ENCODE measurements around the gene ADAP1.

Gene ADAP1

DNA sequence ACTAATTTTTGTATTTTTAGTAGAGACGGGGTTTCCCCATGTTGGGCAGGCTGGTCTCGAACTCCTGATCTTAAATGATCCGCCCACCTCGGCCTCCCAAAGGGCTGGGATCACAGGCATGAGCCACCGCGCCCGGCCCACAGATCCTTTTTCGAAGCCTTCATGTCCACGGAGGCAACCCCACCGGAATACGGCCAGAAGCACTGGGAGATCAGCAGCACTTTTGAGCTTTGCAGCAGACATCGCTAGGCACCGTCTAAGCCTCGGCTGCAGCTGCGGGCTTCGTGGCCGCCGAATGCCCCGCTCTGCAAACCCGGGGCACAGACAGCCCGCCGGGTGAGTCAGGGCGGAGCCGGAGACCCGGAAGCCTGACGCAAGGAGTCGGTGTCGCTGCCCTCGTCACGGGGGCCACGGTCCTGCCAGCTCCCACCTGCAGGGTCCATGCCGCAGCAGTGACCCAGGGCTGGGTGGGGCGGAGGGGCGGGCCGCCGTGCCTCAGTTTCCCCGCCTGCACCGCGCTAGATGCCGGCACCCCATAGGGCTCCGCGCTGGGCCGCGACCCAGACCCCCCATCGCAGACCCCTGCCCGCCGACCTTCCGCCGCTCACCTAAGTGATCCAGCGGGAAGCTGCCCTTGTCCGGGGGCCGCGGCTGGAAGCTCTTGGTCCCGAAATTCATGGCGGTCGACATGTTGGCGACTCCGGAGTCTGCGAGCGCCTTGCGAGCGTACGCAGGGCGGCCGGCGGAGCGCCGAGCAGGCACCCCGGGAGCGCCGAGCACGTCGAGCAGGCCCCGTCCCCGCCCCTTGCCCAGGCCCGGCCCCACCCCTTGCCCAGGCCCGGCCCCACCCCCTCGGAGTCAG is 20.6 kb upstream of the ADAP1 start, which contains the start of gene COX19 (continued):
- no peak for TF ChIP-seq ZNF140 (tag by site-specific recombination; IDR thresholded peaks at IDR 0.05)

GRCh38 chr7:974172-974571 is 19.7 kb upstream of the ADAP1 start:
- H3K36me3 ChIP-seq (ENCODE audit: control insufficient read depth in 2 of 2, insufficient read depth in 1 of 2, low read length in 2 of 2), result peaks cover 24 to 30% of the 10 kb centered on the region in 2 experiments
- ChIA-PET POLR2A (interaction anchor here (0.7 to 1.9 kb wide), 4 partner anchors 8 to 202 kb away, joined by 4 to 9 read pairs (median 6); no protein-coding TSS in a partner anchor), CTCF (interaction anchor here (0.7 to 3.2 kb wide), 6 partner anchors 19 to 652 kb away, joined by 3 to 25 read pairs (median 7); no protein-coding TSS in a partner anchor)
- no peaks in the 10 kb centered on the region for H3K9me3 ChIP-seq (ENCODE audit: control insufficient read depth, insufficient read depth, low read depth, low read length)
- peak overlapping the region; percentile 100 for H3K4me3 ChIP-seq (ENCODE audit: low read depth, low read length)
- TF ChIP-seq ZNF394 (tag by site-specific recombination; IDR thresholded peaks at IDR 0.05; ENCODE audit: borderline replicate concordance), result peak; percentile 76
- no peak for TF ChIP-seq MEIS1 (CRISPR knock-in tag; IDR thresholded peaks at IDR 0.05; ENCODE audit: borderline replicate concordance)
- no peak overlapping the region; the same call in 1 of the 2 replicates for H3K27ac ChIP-seq (ENCODE audit: extremely low read depth, low read depth, low read length)
- H3K4me1 ChIP-seq (ENCODE audit: control insufficient read depth, insufficient read depth, low read length), result no peaks in the 10 kb centered on the region

- Histone ChIP-seq H3K4me1 (ENCODE audit: control insufficient read depth, insufficient read depth, low read length) (no peaks in the 10 kb centered on the region), H3K4me3 (ENCODE audit: low read depth, low read length) (no peak overlapping the region), H3K9me3 (ENCODE audit: control insufficient read depth, insufficient read depth, low read depth, low read length) (no peaks in the 10 kb centered on the region), H3K27ac (ENCODE audit: extremely low read depth, low read depth, low read length) (no peak overlapping the region), H3K36me3 (ENCODE audit: control insufficient read depth in 2 of 2, insufficient read depth in 1 of 2, low read length in 2 of 2) (peaks cover 24 to 38% of the 10 kb centered on the region in 2 experiments)
- TF ChIP-seq ZNF121 (tag by site-specific recombination; IDR thresholded peaks at IDR 0.05), result peak; percentile 72
- TF ChIP-seq ZNF600 (tag by site-specific recombination; IDR thresholded peaks at IDR 0.05), result no peak
- POLR2A ChIA-PET, result interaction anchor here (0.7 kb wide), 1 partner anchor 81 kb away, joined by 5 read pairs; no protein-coding TSS in a partner anchor
- CTCF ChIA-PET, result interaction anchor here (1.0 to 3.2 kb wide), 4 partner anchors 20 to 213 kb away, joined by 5 to 25 read pairs (median 10); no protein-coding TSS in a partner anchor
Measured at GRCh38 chr7:973312-973711, 18.8 kb upstream of the ADAP1 start.

- ChIA-PET CTCF (interaction anchor here (0.8 to 3.2 kb wide), 3 partner anchors 21 to 93 kb away, joined by 4 to 25 read pairs (median 5); no protein-coding TSS in a partner anchor), POLR2A (no interaction called here)
- TF ChIP-seq ZNF26 (tag by site-specific recombination; IDR thresholded peaks at IDR 0.05) (no peak), KLF7 (tag by site-specific recombination; IDR thresholded peaks at IDR 0.05; ENCODE audit: borderline replicate concordance) (no peak), ZNF292 (tag by site-specific recombination; IDR thresholded peaks at IDR 0.05; ENCODE audit: borderline replicate concordance, low read depth) (no peak), ZNF140 (tag by site-specific recombination; IDR thresholded peaks at IDR 0.05) (no peak), ZBTB26 (tag by site-specific recombination; optimal IDR thresholded peaks at IDR 0.05) (no peak), ZBTB8A (tag by site-specific recombination; IDR thresholded peaks at IDR 0.05) (no peak), ZNF843 (tag by site-specific recombination; IDR thresholded peaks at IDR 0.05) (no peak), ZNF747 (tag by site-specific recombination; IDR thresholded peaks at IDR 0.05) (no peak), YY1 (tag by site-specific recombination; IDR thresholded peaks at IDR 0.05) (no peak), ZNF366 (tag by site-specific recombination; conservative IDR thresholded peaks at IDR 0.05) (no peak), ZSCAN16 (tag by site-specific recombination; IDR thresholded peaks at IDR 0.05) (no peak), ZNF174 (tag by site-specific recombination; IDR thresholded peaks at IDR 0.05) (no peak), ZNF362 (tag by site-specific recombination; IDR thresholded peaks at IDR 0.05) (no peak)
- TF ChIP-seq, protein P1, sequence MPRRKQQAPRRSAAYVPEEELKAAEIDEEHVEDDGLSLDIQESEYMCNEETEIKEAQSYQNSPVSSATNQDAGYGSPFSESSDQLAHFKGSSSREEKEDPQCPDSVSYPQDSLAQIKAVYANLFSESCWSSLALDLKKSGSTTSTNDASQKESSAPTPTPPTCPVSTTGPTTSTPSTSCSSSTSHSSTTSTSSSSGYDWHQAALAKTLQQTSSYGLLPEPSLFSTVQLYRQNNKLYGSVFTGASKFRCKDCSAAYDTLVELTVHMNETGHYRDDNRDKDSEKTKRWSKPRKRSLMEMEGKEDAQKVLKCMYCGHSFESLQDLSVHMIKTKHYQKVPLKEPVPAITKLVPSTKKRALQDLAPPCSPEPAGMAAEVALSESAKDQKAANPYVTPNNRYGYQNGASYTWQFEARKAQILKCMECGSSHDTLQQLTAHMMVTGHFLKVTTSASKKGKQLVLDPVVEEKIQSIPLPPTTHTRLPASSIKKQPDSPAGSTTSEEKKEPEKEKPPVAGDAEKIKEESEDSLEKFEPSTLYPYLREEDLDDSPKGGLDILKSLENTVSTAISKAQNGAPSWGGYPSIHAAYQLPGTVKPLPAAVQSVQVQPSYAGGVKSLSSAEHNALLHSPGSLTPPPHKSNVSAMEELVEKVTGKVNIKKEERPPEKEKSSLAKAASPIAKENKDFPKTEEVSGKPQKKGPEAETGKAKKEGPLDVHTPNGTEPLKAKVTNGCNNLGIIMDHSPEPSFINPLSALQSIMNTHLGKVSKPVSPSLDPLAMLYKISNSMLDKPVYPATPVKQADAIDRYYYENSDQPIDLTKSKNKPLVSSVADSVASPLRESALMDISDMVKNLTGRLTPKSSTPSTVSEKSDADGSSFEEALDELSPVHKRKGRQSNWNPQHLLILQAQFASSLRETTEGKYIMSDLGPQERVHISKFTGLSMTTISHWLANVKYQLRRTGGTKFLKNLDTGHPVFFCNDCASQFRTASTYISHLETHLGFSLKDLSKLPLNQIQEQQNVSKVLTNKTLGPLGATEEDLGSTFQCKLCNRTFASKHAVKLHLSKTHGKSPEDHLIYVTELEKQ (tag by site-specific recombination; IDR thresholded peaks at IDR 0.05; ENCODE audit: borderline replicate concordance), result no peak
- no peaks in the 10 kb centered on the region for H3K9me3 ChIP-seq (ENCODE audit: control insufficient read depth, insufficient read depth, low read depth, low read length)
- H3K36me3 ChIP-seq (ENCODE audit: control insufficient read depth in 2 of 2, insufficient read depth in 1 of 2, low read length in 2 of 2), result peaks cover 24 to 43% of the 10 kb centered on the region in 2 experiments
- H3K27ac ChIP-seq (ENCODE audit: extremely low read depth, low read depth, low read length), result no peak overlapping the region
- no peaks in the 10 kb centered on the region for H3K4me1 ChIP-seq (ENCODE audit: control insufficient read depth, insufficient read depth, low read length)
- H3K4me3 ChIP-seq (ENCODE audit: low read depth, low read length), result no peak overlapping the region
Measured at GRCh38 chr7:972676-973309, 18.3 kb upstream of the ADAP1 start.
